ENCODE results near the gene RFT1. TPM values are rescaled to one million over a fixed set of nuclear protein-coding genes. Genes with fewer than 3 reads are reported as not detected.

The RFT1 gene
- total and polyA plus RNA-seq, 2 donors (not counting 1 experiment from before 2014, with no cell fraction given), result 9.7 to 20.5 TPM

GRCh38 chr3:53045518-53046170 lies 84.6 kb downstream of the RFT1 start, which contains the start of gene SFMBT1:
SFMBT1 (minus strand) TSS chr3:53046073; CDS start chr3:52969128, 76,945 bp downstream.
- Histone ChIP-seq H2AFZ (ENCODE audit: low read length) (peak within 1 kb of the TSS; percentile 95), H3K9ac (ENCODE audit: insufficient read depth, low read length) (peak within 1 kb of the TSS; percentile 80), H3K27me3 (ENCODE audit: control insufficient read depth, insufficient read depth, low read length) (peaks cover 6% of the 10 kb centered on the region), H3K4me1 (ENCODE audit: control insufficient read depth, extremely low read depth, insufficient read depth, low read length) (peaks cover 4% of the 10 kb centered on the region), H3K9me3 (ENCODE audit: control insufficient read depth, insufficient read depth, low read depth, low read length) (no peaks in the 10 kb centered on the region), H3K36me3 (ENCODE audit: control insufficient read depth, insufficient read depth, low read length) (no peaks in the 10 kb centered on the region), H4K20me1 (ENCODE audit: control insufficient read depth, extremely low read depth, insufficient read depth, low read length) (no peaks in the 10 kb centered on the region), H3K79me2 (ENCODE audit: control insufficient read depth, insufficient read depth, low read length) (no peaks in the 10 kb centered on the region), H3K4me2 (ENCODE audit: extremely low read depth, insufficient read depth, low read length) (peak within 1 kb of the TSS; percentile 98), H3K4me3 (replicated peaks in 1 of 4; ENCODE audit: control extremely low read depth in 1 of 4, insufficient read depth in 1 of 4, low read depth in 3 of 4, low read length in 4 of 4) (peak within 1 kb of the TSS; percentile 69 to 79 (median 74)), H3K27ac (ENCODE audit: insufficient read depth, low read length) (peak within 1 kb of the TSS; percentile 62)
- DNase-seq (ENCODE audit: low read depth in 2 of 2), result peak; percentile 45 to 52
- no peak for TF ChIP-seq CTCF (conservative IDR thresholded peaks at IDR 0.05 in 1 of 2, IDR thresholded peaks at IDR 0.05 in 1 of 2; ENCODE audit: low read depth in 1 of 2, low read length in 2 of 2)
- no peak for TF ChIP-seq EZH2 (IDR thresholded peaks at IDR 0.05; ENCODE audit: low read length, missing control alignments)

- Histone ChIP-seq H3K79me2 (ENCODE audit: control insufficient read depth, insufficient read depth, low read length) (no peaks in the 10 kb centered on the region), H3K4me3 (replicated peaks in 1 of 4; ENCODE audit: control extremely low read depth in 1 of 4, insufficient read depth in 1 of 4, low read depth in 3 of 4, low read length in 4 of 4) (peak overlapping the region; percentile 69 to 75 (median 72)), H3K27me3 (ENCODE audit: control insufficient read depth, insufficient read depth, low read length) (peaks cover 6% of the 10 kb centered on the region), H3K36me3 (ENCODE audit: control insufficient read depth, insufficient read depth, low read length) (no peaks in the 10 kb centered on the region), H3K4me1 (ENCODE audit: control insufficient read depth, extremely low read depth, insufficient read depth, low read length) (peaks cover 4% of the 10 kb centered on the region), H2AFZ (ENCODE audit: low read length) (peak overlapping the region; percentile 95), H3K4me2 (ENCODE audit: extremely low read depth, insufficient read depth, low read length) (peak overlapping the region; percentile 98), H3K9me3 (ENCODE audit: control insufficient read depth, insufficient read depth, low read depth, low read length) (no peaks in the 10 kb centered on the region), H4K20me1 (ENCODE audit: control insufficient read depth, extremely low read depth, insufficient read depth, low read length) (no peaks in the 10 kb centered on the region), H3K9ac (ENCODE audit: insufficient read depth, low read length) (peak overlapping the region; percentile 80), H3K27ac (ENCODE audit: insufficient read depth, low read length) (peak overlapping the region; percentile 62)
- TF ChIP-seq CTCF (conservative IDR thresholded peaks at IDR 0.05 in 1 of 2, IDR thresholded peaks at IDR 0.05 in 1 of 2; ENCODE audit: low read depth in 1 of 2, low read length in 2 of 2) (peak in 1 of 2 donors; percentile 5), EZH2 (IDR thresholded peaks at IDR 0.05; ENCODE audit: low read length, missing control alignments) (no peak)
- DNase-seq (ENCODE audit: low read depth in 2 of 2), result peak; percentile 50 to 56
Measured at GRCh38 chr3:53044711-53045517, 85.3 kb downstream of the RFT1 start.

DNA sequence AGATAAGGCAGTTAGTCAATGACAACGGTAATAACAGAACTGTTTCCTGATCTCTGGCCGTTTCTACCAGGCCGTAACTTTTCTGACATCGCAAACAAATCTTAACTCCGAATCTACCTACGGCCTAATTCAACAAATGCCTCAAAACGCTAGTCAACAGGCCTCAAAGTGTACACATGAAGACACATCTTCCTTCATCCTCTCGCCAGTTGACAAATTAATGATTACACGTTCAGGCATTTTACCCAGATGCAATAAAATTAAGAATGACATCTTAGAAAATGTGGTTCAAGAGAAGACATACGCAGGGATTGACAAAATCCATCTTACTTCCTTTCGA lies 85.9 kb downstream of the RFT1 start:
- Histone ChIP-seq H4K20me1 (ENCODE audit: control insufficient read depth, extremely low read depth, insufficient read depth, low read length) (no peaks in the 10 kb centered on the region), H3K4me1 (ENCODE audit: control insufficient read depth, extremely low read depth, insufficient read depth, low read length) (peaks cover 4% of the 10 kb centered on the region), H3K9me3 (ENCODE audit: control insufficient read depth, insufficient read depth, low read depth, low read length) (no peaks in the 10 kb centered on the region), H2AFZ (ENCODE audit: low read length) (peak overlapping the region; percentile 95), H3K79me2 (ENCODE audit: control insufficient read depth, insufficient read depth, low read length) (no peaks in the 10 kb centered on the region), H3K27ac (ENCODE audit: insufficient read depth, low read length) (peak overlapping the region; percentile 62), H3K9ac (ENCODE audit: insufficient read depth, low read length) (peak overlapping the region; percentile 80), H3K4me3 (replicated peaks in 1 of 4; ENCODE audit: control extremely low read depth in 1 of 4, insufficient read depth in 1 of 4, low read depth in 3 of 4, low read length in 4 of 4) (peak overlapping the region; percentile 69 to 75 (median 72)), H3K4me2 (ENCODE audit: extremely low read depth, insufficient read depth, low read length) (peak overlapping the region; percentile 98), H3K36me3 (ENCODE audit: control insufficient read depth, insufficient read depth, low read length) (no peaks in the 10 kb centered on the region), H3K27me3 (ENCODE audit: control insufficient read depth, insufficient read depth, low read length) (peaks cover 6% of the 10 kb centered on the region)
- peak in 1 of 2 donors; percentile 5 for DNase-seq (ENCODE audit: low read depth in 2 of 2)
- TF ChIP-seq EZH2 (IDR thresholded peaks at IDR 0.05; ENCODE audit: low read length, missing control alignments), result no peak
- TF ChIP-seq CTCF (conservative IDR thresholded peaks at IDR 0.05 in 1 of 2, IDR thresholded peaks at IDR 0.05 in 1 of 2; ENCODE audit: low read depth in 1 of 2, low read length in 2 of 2), result no peak

Measured in fibroblast of lung (primary cell).